ENCODE data around the gene RNF130.
"Not testable (repeated sequence)": the region's sequence is repeated elsewhere in the genome, so short reads cannot be mapped to it uniquely, and the experiment has no call there.

Gene RNF130

GRCh38 chr5:180103487-180104167 lies 32.1 kb upstream of the RNF130 start:
- DNase-seq, result no peak

- no peak for DNase-seq
Measured at GRCh38 chr5:180102636-180103035, 31.1 kb upstream of the RNF130 start.

- no peak for DNase-seq
Measured at GRCh38 chr5:180101451-180102105, 30.0 kb upstream of the RNF130 start.

- no peak for DNase-seq
Measured at GRCh38 chr5:180100621-180101450, 29.3 kb upstream of the RNF130 start.

- no peak for DNase-seq
Measured at GRCh38 chr5:180099733-180100611, 28.4 kb upstream of the RNF130 start.

- no peak for DNase-seq
Measured at GRCh38 chr5:180098991-180099732, 27.6 kb upstream of the RNF130 start.

GRCh38 chr5:180098526-180098925 lies 27.0 kb upstream of the RNF130 start:
- no peak for DNase-seq

- DNase-seq, result no peak
Measured at GRCh38 chr5:180097926-180098325, 26.4 kb upstream of the RNF130 start.

GRCh38 chr5:180097163-180097894 lies 25.8 kb upstream of the RNF130 start:
- no peak for DNase-seq

GRCh38 chr5:180096616-180097015 lies 25.1 kb upstream of the RNF130 start:
- DNase-seq, result no peak

GRCh38 chr5:180095545-180095944 lies 24.0 kb upstream of the RNF130 start:
- DNase-seq, result no peak

- peak; percentile 93 for DNase-seq
Measured at GRCh38 chr5:180093651-180094382, 22.3 kb upstream of the RNF130 start.

GRCh38 chr5:180093241-180093640 lies 21.7 kb upstream of the RNF130 start:
- no peak for DNase-seq

GRCh38 chr5:180090769-180091546 lies 19.4 kb upstream of the RNF130 start:
- DNase-seq, result peak; percentile 57

- peak; percentile 7 for DNase-seq
Measured at GRCh38 chr5:180090098-180090768, 18.7 kb upstream of the RNF130 start.

- DNase-seq, result not testable (repeated sequence)
Measured at GRCh38 chr5:180089628-180090027, 18.1 kb upstream of the RNF130 start.

- no peak for DNase-seq
Measured at GRCh38 chr5:180088561-180088960, 17.0 kb upstream of the RNF130 start.

- no peak for DNase-seq
Measured at GRCh38 chr5:180086816-180087399, 15.3 kb upstream of the RNF130 start.

- DNase-seq, result no peak
Measured at GRCh38 chr5:180085837-180086236, 14.3 kb upstream of the RNF130 start.

Measured in GF-D8 (cell line).